ENCODE data around the gene SBK3.
"Not testable (repeated sequence)": the region's sequence is repeated elsewhere in the genome, so short reads cannot be mapped to it uniquely, and the experiment has no call there.

The SBK3 gene

GRCh38 chr19:55573929-55574328 lies 28.6 kb upstream of the SBK3 start:
- DNase-seq (ENCODE audit: low read depth), result not testable (repeated sequence)

GRCh38 chr19:55569477-55569876 lies 24.1 kb upstream of the SBK3 start:
- not testable (repeated sequence) for DNase-seq (ENCODE audit: low read depth)

- no peak for DNase-seq (ENCODE audit: low read depth)
Observed at GRCh38 chr19:55567708-55568328, 22.5 kb upstream of the SBK3 start.

GRCh38 chr19:55566823-55567222 lies 21.5 kb upstream of the SBK3 start:
- no peak for DNase-seq (ENCODE audit: low read depth)

GRCh38 chr19:55563261-55563690 lies 17.9 kb upstream of the SBK3 start:
- no peak for DNase-seq (ENCODE audit: low read depth)

- DNase-seq (ENCODE audit: low read depth), result no peak
Observed at GRCh38 chr19:55559684-55560083, 14.3 kb upstream of the SBK3 start.

- no peak for DNase-seq (ENCODE audit: low read depth)
Observed at GRCh38 chr19:55554741-55555152, 9.4 kb upstream of the SBK3 start.

GRCh38 chr19:55554302-55554701 lies 9.0 kb upstream of the SBK3 start:
- no peak for DNase-seq (ENCODE audit: low read depth)

GRCh38 chr19:55553217-55554182 lies 8.2 kb upstream of the SBK3 start:
- DNase-seq (ENCODE audit: low read depth), result no peak

GRCh38 chr19:55552620-55553019 lies 7.3 kb upstream of the SBK3 start:
- peak; percentile 92 for DNase-seq (ENCODE audit: low read depth)

GRCh38 chr19:55552206-55552605 lies 6.9 kb upstream of the SBK3 start:
- no peak for DNase-seq (ENCODE audit: low read depth)

- peak; percentile 54 for DNase-seq (ENCODE audit: low read depth)
Observed at GRCh38 chr19:55550321-55550650, 4.9 kb upstream of the SBK3 start.

- peak; percentile 91 for DNase-seq (ENCODE audit: low read depth)
Observed at GRCh38 chr19:55549500-55550320, 4.4 kb upstream of the SBK3 start.

GRCh38 chr19:55546822-55547614 lies 1.7 kb upstream of the SBK3 start:
- peak; percentile 55 for DNase-seq (ENCODE audit: low read depth)

GRCh38 chr19:55546011-55546410 lies 668 bp upstream of the SBK3 start:
- no peak for DNase-seq (ENCODE audit: low read depth)

- no peak for DNase-seq (ENCODE audit: low read depth)
Observed at GRCh38 chr19:55544776-55545439, 435 bp downstream of the SBK3 start.

- DNase-seq (ENCODE audit: low read depth), result no peak
Observed at GRCh38 chr19:55544014-55544413, 1.3 kb downstream of the SBK3 start.

GRCh38 chr19:55543567-55543966 lies 1.8 kb downstream of the SBK3 start:
- no peak for DNase-seq (ENCODE audit: low read depth)

GRCh38 chr19:55542292-55542855 lies 3.0 kb downstream of the SBK3 start:
- no peak for DNase-seq (ENCODE audit: low read depth)

- DNase-seq (ENCODE audit: low read depth), result no peak
Observed at GRCh38 chr19:55541091-55541490, 4.3 kb downstream of the SBK3 start.

GRCh38 chr19:55540619-55541018 lies 4.7 kb downstream of the SBK3 start:
- DNase-seq (ENCODE audit: low read depth), result no peak

Data from HS-27A (cell line).